ENCODE measurements around the gene NECTIN1. TPM values are rescaled to one million over a fixed set of nuclear protein-coding genes. Genes with fewer than 3 reads are reported as not detected.

The NECTIN1 gene
- total RNA-seq, 1 experiment from 2014 or later = 3.6 TPM

DNA sequence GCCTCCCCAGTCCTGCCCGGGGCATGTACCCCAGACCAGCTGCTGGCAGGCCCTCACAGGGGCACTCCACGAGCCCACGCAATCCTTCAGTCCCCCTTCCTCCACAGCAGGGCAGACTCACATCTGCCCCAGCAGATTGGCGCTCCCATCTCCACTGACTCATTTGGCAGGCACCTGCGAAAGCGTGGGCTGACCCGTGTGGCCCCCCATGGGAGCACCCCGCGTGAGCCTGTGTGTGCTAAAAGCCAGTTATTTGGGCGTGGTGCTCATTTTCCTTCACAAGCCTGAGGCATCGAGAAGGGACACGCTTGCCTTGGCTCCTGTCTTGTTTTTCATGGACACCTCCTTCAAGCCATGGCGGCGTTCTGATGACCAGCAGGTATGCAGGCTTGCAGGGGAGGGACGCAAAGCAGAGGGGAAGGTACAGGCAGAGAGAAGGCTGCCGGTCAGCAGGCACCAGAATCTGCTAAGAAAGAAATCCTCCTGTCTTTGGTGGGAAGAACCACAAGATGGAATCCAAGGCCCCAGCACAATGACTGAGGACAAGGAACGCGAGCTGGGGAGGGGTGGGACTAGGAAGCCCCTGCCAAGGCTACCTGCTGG, 8.6 kb downstream of the NECTIN1 start:
- no peak for DNase-seq (ENCODE audit: low spot score)
- in situ Hi-C loops (cut with HindIII; ENCODE audit: low sequenced_read_pairs) = no loop called here

DNA sequence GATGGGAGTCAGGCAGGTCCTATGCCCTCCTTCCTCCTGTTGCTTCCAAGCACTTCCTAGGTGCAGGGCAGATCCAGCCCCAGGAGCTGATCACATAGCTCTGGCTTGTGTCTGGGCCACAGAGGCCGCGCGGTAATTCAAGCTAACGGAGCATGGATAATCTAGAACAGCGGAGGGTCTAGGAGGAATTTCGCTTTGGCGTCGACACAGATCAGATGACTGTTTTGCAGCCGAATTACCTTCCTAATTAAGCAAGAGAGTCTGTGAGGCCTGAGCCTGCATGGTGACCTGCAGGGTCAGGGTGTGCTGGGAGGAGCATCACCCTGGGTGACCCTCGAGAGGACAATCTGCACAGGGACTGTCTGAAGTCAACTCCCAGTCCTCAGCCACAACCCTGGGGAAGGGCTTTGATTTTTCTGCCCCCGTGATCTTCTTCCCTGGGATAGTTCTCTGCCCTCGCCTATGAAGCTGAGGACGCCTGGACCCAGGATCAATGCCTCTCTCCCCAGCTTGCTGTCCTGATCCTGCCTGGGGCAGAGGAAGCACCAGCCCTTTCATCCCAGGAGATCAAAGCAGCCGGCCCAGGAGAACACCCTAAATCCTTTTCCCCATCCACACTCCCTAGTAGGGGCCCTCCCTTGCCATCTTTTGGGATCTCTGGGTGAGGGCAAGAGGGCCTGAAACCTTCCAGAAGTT, 11.0 kb downstream of the NECTIN1 start:
- in situ Hi-C loops (cut with HindIII; ENCODE audit: low sequenced_read_pairs) = no loop called here
- DNase-seq (ENCODE audit: low spot score) = no peak

DNA sequence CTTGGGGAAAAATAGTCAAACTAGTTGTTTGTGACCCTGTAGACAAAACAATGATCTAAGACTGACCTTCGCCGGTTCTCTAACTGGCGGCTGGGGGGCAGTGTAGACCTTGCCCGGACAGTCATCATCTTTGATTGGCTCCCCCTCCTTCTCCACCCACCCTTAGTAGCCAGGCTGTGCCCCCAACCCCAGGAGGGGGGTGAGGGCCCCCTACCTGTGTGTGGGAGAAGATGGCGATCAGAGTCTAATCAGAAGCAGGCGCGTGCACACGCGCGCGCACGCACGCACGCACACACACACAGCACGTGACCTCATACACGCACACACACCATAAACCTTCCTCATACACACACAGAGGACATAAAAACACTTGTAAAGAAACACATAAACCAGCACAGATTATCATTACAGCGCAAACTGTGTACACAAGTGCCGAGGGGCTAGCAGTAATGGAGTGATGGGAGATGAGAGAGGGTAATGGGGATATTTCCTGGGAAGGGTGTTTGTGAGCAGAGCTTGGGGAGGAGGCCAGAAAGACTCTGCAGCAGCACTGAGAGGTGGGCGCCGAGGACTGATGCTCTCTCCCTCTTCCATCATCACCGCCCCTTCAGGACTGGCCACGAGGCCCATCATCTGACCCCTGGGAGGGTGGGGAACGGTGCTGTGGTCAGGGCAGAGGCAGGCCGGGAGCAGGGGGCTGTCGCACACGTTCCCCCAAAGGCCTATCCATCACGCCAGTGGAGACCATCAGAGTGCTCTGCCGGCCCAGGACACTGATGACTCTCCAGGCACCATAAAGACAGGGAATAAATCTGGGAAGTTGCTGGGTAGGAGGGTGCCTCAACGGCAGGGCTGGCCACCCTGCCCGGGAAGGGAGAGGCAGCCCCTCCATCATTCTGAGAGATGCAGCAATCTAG, 12.2 kb downstream of the NECTIN1 start:
- in situ Hi-C loops (cut with HindIII; ENCODE audit: low sequenced_read_pairs) = no loop called here
- no peak for DNase-seq (ENCODE audit: low spot score)

DNA sequence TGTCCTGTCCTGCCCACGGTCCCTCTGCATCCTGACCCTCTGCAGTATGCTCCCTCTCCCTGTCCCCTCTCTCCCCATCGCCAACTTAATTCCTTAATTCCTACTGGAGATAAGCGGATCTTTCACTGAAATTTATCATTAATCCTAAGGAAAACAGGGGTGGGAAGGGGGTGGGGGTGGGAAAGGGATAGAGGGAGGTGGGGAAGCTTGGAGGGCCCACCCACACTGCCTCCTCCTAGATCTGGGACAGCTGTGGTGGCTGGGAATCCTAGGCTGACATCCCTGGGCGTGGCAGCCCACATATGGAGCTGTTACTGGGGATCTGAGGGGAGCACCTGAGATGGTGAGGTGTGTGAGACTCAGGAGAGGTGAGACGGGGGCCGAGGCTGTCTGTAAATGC, 14.4 kb downstream of the NECTIN1 start:
- DNase-seq (ENCODE audit: low spot score) = no peak
- in situ Hi-C loops (cut with HindIII; ENCODE audit: low sequenced_read_pairs) = no loop called here

DNA sequence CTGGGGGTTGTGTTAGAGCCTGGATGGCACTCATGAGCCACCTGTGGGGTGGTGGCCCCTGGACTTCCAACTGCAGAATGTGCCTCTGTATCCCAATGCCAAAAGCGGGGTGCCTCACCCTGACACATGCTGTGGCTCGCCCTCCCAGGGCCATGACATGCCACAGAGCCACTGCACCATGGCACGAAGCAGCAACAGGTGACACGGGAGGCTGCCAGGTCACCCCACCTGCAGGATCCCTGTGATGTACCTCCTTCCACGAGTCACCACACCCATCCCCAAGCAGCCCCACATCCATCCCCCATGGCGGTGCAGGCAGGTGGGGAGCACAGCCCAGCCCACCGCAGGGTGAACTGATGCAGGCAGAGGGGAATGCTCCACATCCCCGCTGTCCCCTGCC, 14.8 kb downstream of the NECTIN1 start:
- in situ Hi-C loops (cut with HindIII; ENCODE audit: low sequenced_read_pairs) = no loop called here
- no peak for DNase-seq (ENCODE audit: low spot score)

GRCh38 chr11:119713359-119714040, 15.5 kb downstream of the NECTIN1 start:
- in situ Hi-C loops (cut with HindIII; ENCODE audit: low sequenced_read_pairs) = no loop called here
- DNase-seq (ENCODE audit: low spot score) = no peak

- no peak for DNase-seq (ENCODE audit: low spot score)
- in situ Hi-C loops (cut with HindIII; ENCODE audit: low sequenced_read_pairs) = no loop called here
Measured at GRCh38 chr11:119712459-119713358, 16.3 kb downstream of the NECTIN1 start.

GRCh38 chr11:119712006-119712405, 17.0 kb downstream of the NECTIN1 start:
- DNase-seq (ENCODE audit: low spot score) = no peak
- in situ Hi-C loops (cut with HindIII; ENCODE audit: low sequenced_read_pairs) = no loop called here

- no peak for DNase-seq (ENCODE audit: low spot score)
- in situ Hi-C loops (cut with HindIII; ENCODE audit: low sequenced_read_pairs) = no loop called here
Measured at GRCh38 chr11:119711476-119711875, 17.5 kb downstream of the NECTIN1 start.

GRCh38 chr11:119710417-119710816, 18.6 kb downstream of the NECTIN1 start:
- in situ Hi-C loops (cut with HindIII; ENCODE audit: low sequenced_read_pairs) = no loop called here

DNA sequence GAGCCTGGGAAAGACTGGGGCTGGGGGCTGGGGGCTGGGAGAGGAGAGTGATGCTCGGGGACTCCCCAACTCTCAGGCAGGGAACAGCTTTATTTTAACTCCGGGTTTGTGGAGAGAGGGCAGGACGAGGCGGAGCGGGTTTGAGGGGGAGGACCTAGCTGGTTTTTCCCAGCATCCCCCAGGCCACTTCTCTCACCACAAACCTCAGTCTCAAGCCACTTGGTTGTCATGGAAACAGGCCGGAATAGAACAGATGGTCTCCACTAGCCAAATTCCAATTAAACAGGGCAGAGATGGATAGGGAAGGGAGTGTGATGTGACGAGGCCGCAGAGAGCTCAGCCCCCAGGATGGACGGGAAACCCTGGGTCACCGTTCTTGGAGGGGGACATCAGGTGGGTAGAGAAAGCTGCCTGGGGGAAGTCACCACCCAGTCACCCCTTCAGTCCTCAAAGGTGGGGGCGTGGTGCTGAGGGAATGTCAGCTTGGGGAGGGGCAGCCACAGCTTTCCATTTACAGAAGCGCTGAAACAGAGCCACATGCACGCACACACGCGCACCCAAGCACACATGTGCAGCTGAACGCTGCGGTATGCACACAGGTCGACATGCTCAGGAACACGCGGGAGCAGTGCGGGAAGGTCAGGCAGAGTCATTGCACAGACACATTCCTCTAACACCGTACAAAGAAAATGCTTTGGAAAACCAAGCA, 19.2 kb downstream of the NECTIN1 start:
- in situ Hi-C loops (cut with HindIII; ENCODE audit: low sequenced_read_pairs) = no loop called here
- peak; percentile 98 for DNase-seq (ENCODE audit: low spot score)

More at GRCh38 chr11:119710417-119710816, 18.6 kb downstream of the NECTIN1 start:
- no peak for DNase-seq (ENCODE audit: low spot score)

DNA sequence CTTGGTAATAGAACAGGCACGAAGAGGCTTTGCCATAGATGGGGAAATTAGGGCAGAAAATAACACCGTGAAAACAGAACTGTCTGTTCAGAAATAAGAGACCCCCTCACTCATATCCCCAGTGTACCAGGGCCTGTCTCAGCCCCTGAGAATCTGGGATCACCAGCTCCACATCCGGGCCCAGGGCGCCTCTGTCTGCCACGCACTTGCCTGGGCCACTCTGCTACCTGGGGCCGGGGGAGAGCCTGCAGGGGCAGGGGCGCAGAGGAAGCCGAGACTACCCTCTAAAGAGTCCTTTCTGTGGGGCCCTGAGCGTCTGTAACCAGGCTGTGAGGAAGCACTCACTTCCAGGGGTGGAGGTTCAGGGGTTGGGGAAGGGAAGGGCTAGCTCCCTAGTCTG, 19.8 kb downstream of the NECTIN1 start:
- no peak for DNase-seq (ENCODE audit: low spot score)
- in situ Hi-C loops (cut with HindIII; ENCODE audit: low sequenced_read_pairs) = no loop called here

DNA sequence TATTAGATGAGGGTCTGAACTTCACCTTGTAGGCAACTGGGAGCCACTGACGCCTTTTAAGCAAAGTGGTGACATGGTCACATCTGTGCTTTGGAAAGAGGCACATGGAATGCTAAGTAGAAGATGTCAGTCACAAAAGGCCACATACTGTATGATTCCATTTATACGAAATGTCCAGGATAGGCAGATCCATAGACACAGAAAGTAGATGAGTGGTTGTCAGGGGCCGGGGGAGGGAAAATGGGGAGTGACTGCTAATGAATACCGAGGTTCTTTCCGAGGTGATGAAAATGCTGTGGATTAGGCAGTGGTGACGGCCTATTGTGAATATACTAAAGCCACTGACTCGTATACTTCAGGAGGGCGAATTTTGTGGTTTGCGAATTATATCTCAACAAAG, 20.6 kb downstream of the NECTIN1 start:
- in situ Hi-C loops (cut with HindIII; ENCODE audit: low sequenced_read_pairs) = no loop called here
- DNase-seq (ENCODE audit: low spot score) = no peak

- no peak for DNase-seq (ENCODE audit: low spot score)
- in situ Hi-C loops (cut with HindIII; ENCODE audit: low sequenced_read_pairs) = no loop called here
Measured at GRCh38 chr11:119706887-119707286, 22.1 kb downstream of the NECTIN1 start.

- in situ Hi-C loops (cut with HindIII; ENCODE audit: low sequenced_read_pairs) = no loop called here
- DNase-seq (ENCODE audit: low spot score) = no peak
Measured at GRCh38 chr11:119706029-119706428, 23.0 kb downstream of the NECTIN1 start.

DNA sequence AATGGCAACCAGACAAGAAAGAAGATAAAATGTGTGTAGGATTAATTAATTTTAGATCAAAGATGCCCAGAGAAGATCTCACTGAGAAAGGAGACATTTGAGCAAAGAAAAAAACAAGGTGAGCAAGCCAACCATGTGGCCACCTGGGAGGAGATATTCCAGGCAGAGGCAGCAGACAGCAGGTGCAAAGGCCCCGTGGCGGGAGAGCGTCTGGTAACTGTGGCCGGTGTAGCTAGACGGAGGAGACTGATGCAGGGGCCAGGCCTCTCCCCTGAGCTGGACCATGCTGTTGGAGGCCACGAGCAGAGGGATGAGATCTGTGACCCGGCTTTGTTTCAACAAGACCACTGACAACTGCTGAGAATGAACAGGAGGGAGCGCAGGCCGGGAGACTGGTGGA, 23.6 kb downstream of the NECTIN1 start:
- no peak for DNase-seq (ENCODE audit: low spot score)
- in situ Hi-C loops (cut with HindIII; ENCODE audit: low sequenced_read_pairs) = no loop called here

DNA sequence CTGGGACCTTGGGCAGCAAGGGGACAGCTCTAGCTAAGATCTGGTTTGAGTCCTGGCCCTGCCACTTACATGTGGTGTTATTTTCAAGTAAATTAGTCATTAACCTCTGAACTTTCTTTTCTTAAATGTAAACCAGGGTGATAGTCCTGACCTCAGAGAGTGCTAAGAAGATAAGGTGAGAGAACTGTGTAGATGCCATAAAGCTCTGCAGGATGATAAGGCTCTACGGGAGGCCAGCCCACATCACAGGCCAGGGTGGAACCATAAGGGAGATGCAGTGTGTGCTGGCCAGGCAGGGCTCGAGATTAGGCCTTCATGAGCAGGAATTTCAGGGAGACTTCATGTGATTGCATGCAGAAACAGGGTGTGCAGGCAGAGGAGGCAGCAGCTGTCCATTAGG, 24.2 kb downstream of the NECTIN1 start:
- in situ Hi-C loops (cut with HindIII; ENCODE audit: low sequenced_read_pairs) = no loop called here
- DNase-seq (ENCODE audit: low spot score) = no peak
